Heart left ventricle (tissue), 13 donors: Measurements from ENCODE around the gene KCNC3.

Experiments
- CTCF ChIP-seq, 12 donors: fragments of 200-600 bp; sonication (generic) in 4 of 12; IDR thresholded peaks; one replicate each; pipeline versions ENCODE4 v1.5.0 to v1.8.0; 2018 to 2022; ENCODE audit warnings: antibody characterized with exemption in 12 of 12, mild to moderate bottlenecking in 5 of 12
- POLR2A ChIP-seq, 2 donors: fragments of 450-650 bp; IDR thresholded peaks; one replicate each; pipeline ENCODE4 v1.6.1; 2017; ENCODE audit warnings: antibody characterized with exemption in 2 of 2, mild to moderate bottlenecking in 2 of 2, moderate library complexity in 2 of 2
- donor health status: ischemic (EF 13 %, LVEDD 7.1; RV severe dilation, severe dysfunction).
- donor health status: DM: no; HTN: yes; CAD: no.
- donor health status: DM: no; HTN: no; CAD: no.
- donor health status: ischemic (EF 25% LVEDD 6.9; RV normal size, moderate dysfunction).
- donor health status: ischemic (EF 25% LVEDD 5.7; RV mildly dilated, moderate dysfunction).
- donor health status: ischemic (EF 35%, LVEDD 5.7; RV mildly dilated, moderate dysfunction).
- donor health status: nonischemic (EF 11% LVEDD 7.7; RV severe dilation, severe dysfunction).
- donor health status: DM: yes; HTN: yes; CAD: no.
- donor health status: PGD.
- donor health status: ischemic (EF 29% LVEDD 5.4; RV normal size, mild dysfunction).
- donor health status: nonischemic (EF 23%, LVEDD 6.1; RV moderate dilation, normal function).

GRCh38 chr19:50331221-50331993 is 2.2 kb upstream of the KCNC3 start:
- TF ChIP-seq CTCF (IDR thresholded peaks at IDR 0.05) (no peak), POLR2A (IDR thresholded peaks at IDR 0.05) (no peak)
